H9 (cell line): ENCODE data around the gene PLPPR4. TPM values are rescaled to one million over a fixed set of nuclear protein-coding genes. Genes with fewer than 3 reads are reported as not detected.

ENCODE experiments used
- DNase-seq: peaks from one replicate; pipeline ENCODE4 v3.0.0-alpha.2; 2017
- H2AFZ ChIP-seq: one replicate; pipeline ENCODE4 v1.6.1; 2013; ENCODE audit warnings: mild to moderate bottlenecking, low read length, control low read depth, moderate library complexity
- H2AK5ac ChIP-seq: 2 replicates; pipeline ENCODE4 v1.6.1; 2013; ENCODE audit warnings: low read length, control low read depth, mixed read lengths; ENCODE audit not compliant: insufficient read length
- H2BK120ac ChIP-seq: one replicate; pipeline ENCODE4 v1.6.1; 2013; ENCODE audit warnings: low read depth, mild to moderate bottlenecking, low read length, control low read depth, inconsistent platforms; ENCODE audit not compliant: poor library complexity, severe bottlenecking
- H2BK12ac ChIP-seq: 2 replicates; pipeline ENCODE4 v1.6.1; 2013; ENCODE audit warnings: low read length, control low read depth, mixed read lengths, low read depth; ENCODE audit not compliant: insufficient read length
- H2BK15ac ChIP-seq: 2 replicates; pipeline ENCODE4 v1.6.1; 2013; ENCODE audit warnings: low read depth, low read length, control low read depth
- H2BK20ac ChIP-seq: one replicate; pipeline ENCODE4 v1.6.1; 2013; ENCODE audit warnings: low read depth, mild to moderate bottlenecking, low read length, control low read depth, inconsistent platforms; ENCODE audit not compliant: poor library complexity, severe bottlenecking
- H2BK5ac ChIP-seq: 2 replicates; pipeline ENCODE4 v1.6.1; 2013; ENCODE audit warnings: low read length, control low read depth, mixed read lengths; ENCODE audit not compliant: insufficient read length
- H3K14ac ChIP-seq: 2 replicates; pipeline ENCODE4 v1.6.1; 2013; ENCODE audit warnings: low read length, control low read depth; ENCODE audit not compliant: insufficient read depth
- H3K18ac ChIP-seq: 2 replicates; pipeline ENCODE4 v1.6.1; 2013; ENCODE audit warnings: low read depth, mild to moderate bottlenecking, mixed read lengths, low read length, control low read depth; ENCODE audit not compliant: insufficient read length
- H3K23ac ChIP-seq: 2 replicates; pipeline ENCODE4 v1.6.1; 2013; ENCODE audit warnings: low read length, control low read depth, mixed read lengths, low read depth; ENCODE audit not compliant: insufficient read length
- H3K23me2 ChIP-seq: 2 replicates; pipeline ENCODE4 v1.6.1; 2013; ENCODE audit warnings: low read depth, mild to moderate bottlenecking, mixed read lengths, low read length, control low read depth; ENCODE audit not compliant: insufficient read length, poor library complexity, severe bottlenecking
- H3K27ac ChIP-seq: 2 replicates; pipeline ENCODE4 v1.5.1; 2013; ENCODE audit warnings: low read length, control low read depth, mixed read lengths, low read depth; ENCODE audit not compliant: insufficient read length
- H3K27me3 ChIP-seq: 2 replicates; pipeline ENCODE4 v1.6.1; 2013; ENCODE audit warnings: low read length, control low read depth, inconsistent platforms; ENCODE audit not compliant: insufficient read depth
- H3K4ac ChIP-seq: 2 replicates; pipeline ENCODE4 v1.6.1; 2013; ENCODE audit warnings: low read depth, mild to moderate bottlenecking, control low read depth, inconsistent platforms, low read length, moderate library complexity
- H3K4me1 ChIP-seq: 2 replicates; pipeline ENCODE4 v1.6.1; 2013; ENCODE audit warnings: low read length, control low read depth, inconsistent platforms; ENCODE audit not compliant: insufficient read depth
- H3K4me2 ChIP-seq: 2 replicates; pipeline ENCODE4 v1.6.1; 2013; ENCODE audit warnings: low read length, control low read depth, mixed read lengths; ENCODE audit not compliant: insufficient read length, insufficient read depth
- H3K56ac ChIP-seq: 2 replicates; pipeline ENCODE4 v1.6.1; 2013; ENCODE audit warnings: low read depth, mild to moderate bottlenecking, mixed read lengths, low read length, control low read depth; ENCODE audit not compliant: insufficient read length
- H3K79me1 ChIP-seq: 2 replicates; pipeline ENCODE4 v1.6.1; 2013; ENCODE audit warnings: low read depth, mild to moderate bottlenecking, moderate library complexity, low read length, control low read depth, inconsistent platforms; ENCODE audit not compliant: insufficient read depth, poor library complexity, severe bottlenecking
- H3K79me2 ChIP-seq: 2 replicates; pipeline ENCODE4 v1.6.1; 2013; ENCODE audit warnings: low read length, control low read depth, inconsistent platforms; ENCODE audit not compliant: insufficient read depth
- H3K9ac ChIP-seq: 2 replicates; pipeline ENCODE4 v1.6.1; 2013; ENCODE audit warnings: low read length, control low read depth, mixed read lengths; ENCODE audit not compliant: insufficient read length; ENCODE audit errors: extremely low read depth
- H3K9me3 ChIP-seq: one replicate; pipeline ENCODE4 v1.6.1; 2013; ENCODE audit warnings: low read depth, low read length, inconsistent platforms; ENCODE audit not compliant: control insufficient read depth
- H3T11ph ChIP-seq: one replicate; pipeline ENCODE4 v1.6.1; 2013; ENCODE audit warnings: mild to moderate bottlenecking, low read length, control low read depth, inconsistent platforms
- H4K20me1 ChIP-seq: one replicate; pipeline ENCODE4 v1.6.1; 2013; ENCODE audit not compliant: control insufficient read depth, insufficient read length, insufficient read depth
- H4K5ac ChIP-seq: 2 replicates; pipeline ENCODE4 v1.6.1; 2013; ENCODE audit warnings: low read depth, mild to moderate bottlenecking, mixed read lengths, low read length, control low read depth; ENCODE audit not compliant: insufficient read length
- H4K8ac ChIP-seq: replicated peaks from 2 replicates; pipeline ENCODE4 v1.6.1; 2013; ENCODE audit warnings: low read length, control low read depth, mixed read lengths, low read depth; ENCODE audit not compliant: insufficient read length
- H4K91ac ChIP-seq: 2 replicates; pipeline ENCODE4 v1.6.1; 2013; ENCODE audit warnings: low read depth, mild to moderate bottlenecking, moderate library complexity, mixed read lengths, low read length, control low read depth; ENCODE audit not compliant: insufficient read length
- H3K27ac Mint-ChIP-seq, 3 experiments: 2 replicates in 2 of 3; 3 replicates in 1 of 3; pipeline ENCODE4 v1.8.0; 2020 to 2021; ENCODE audit warnings: mixed read lengths in 3 of 3, mild to moderate bottlenecking in 1 of 3, moderate library complexity in 1 of 3
- H3K27me3 Mint-ChIP-seq: 2 replicates; pipeline ENCODE4 v1.8.0; 2021; ENCODE audit warnings: low read depth, mild to moderate bottlenecking, moderate library complexity, mixed read lengths
- H3K36me3 Mint-ChIP-seq, 3 experiments: 2 replicates in 2 of 3; 3 replicates in 1 of 3; pipeline ENCODE4 v1.8.0; 2020 to 2021; ENCODE audit warnings: low read depth in 3 of 3, mixed read lengths in 3 of 3; ENCODE audit not compliant: insufficient read depth in 1 of 3
- H3K4me1 Mint-ChIP-seq, 2 experiments: 2 replicates each; pipeline ENCODE4 v1.8.0; 2020; ENCODE audit warnings: mixed read lengths in 2 of 2
- H3K4me3 Mint-ChIP-seq, 2 experiments: 2 replicates in 1 of 2; 3 replicates in 1 of 2; pipeline ENCODE4 v1.8.0; 2020 to 2021; ENCODE audit warnings: mild to moderate bottlenecking in 2 of 2, mixed read lengths in 2 of 2, moderate library complexity in 1 of 2
- H3K9me3 Mint-ChIP-seq, 2 experiments: 2 replicates in 1 of 2; 3 replicates in 1 of 2; pipeline ENCODE4 v1.8.0; 2020; ENCODE audit warnings: mild to moderate bottlenecking in 2 of 2, mixed read lengths in 2 of 2, moderate library complexity in 1 of 2
- CTCF ChIP-seq: fragments of 200-600 bp; sonication (generic); conservative IDR thresholded peaks from 3 replicates; pipeline ENCODE4 v1.8.0; 2021; ENCODE audit warnings: antibody characterized with exemption, mild to moderate bottlenecking
- WGBS: extraction: QIAGEN DNeasy Blood & Tissue Kit; methylation state at CpG from one replicate; pipeline ENCODE4 v1.1.7; 2013; ENCODE audit warnings: missing lambda C conversion rate, low lambda C conversion rate, mixed read lengths; ENCODE audit not compliant: insufficient read length; ENCODE audit errors: extremely low coverage; 5-methylcytosine and 5-hydroxymethylcytosine counted together
- total RNA-seq: library from RNA; stranded (reverse); gene quantifications from 2 replicates; pipeline ENCODE4 v1.2.1, GENCODE V29; 2021

The PLPPR4 gene
- total RNA-seq, 1 experiment from 2014 or later = 0.31 TPM

DNA sequence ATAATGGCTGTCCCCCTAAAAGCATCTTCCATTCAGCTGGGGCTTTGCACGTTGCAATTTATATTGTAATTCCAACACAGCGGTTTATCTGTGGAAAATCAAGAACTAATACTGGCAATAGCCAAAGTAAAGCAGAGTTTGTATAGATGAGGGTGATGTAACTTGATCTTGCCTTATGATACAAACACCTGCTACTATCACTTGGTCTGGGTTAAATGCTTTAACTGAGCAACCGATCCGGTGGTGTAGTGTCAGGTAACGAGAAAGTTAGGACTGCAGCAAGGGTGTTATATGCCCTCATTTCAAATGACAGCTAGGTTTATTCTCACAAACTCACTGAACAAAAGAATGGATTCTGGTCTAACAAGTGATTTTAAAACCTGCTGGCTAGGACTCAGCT lies 47.3 kb upstream of the PLPPR4 start:
- Mint-ChIP-seq H3K4me1 (peaks cover 9 to 12% of the 10 kb centered on the region in 2 experiments), H3K9me3 (peaks cover 4 to 7% of the 10 kb centered on the region in 2 experiments; a peak in 4 of 5 replicates), H3K4me3 (no peak overlapping the region), H3K36me3 (peaks cover 0 to 6% (median 0%) of the 10 kb centered on the region in 3 experiments; a peak in 1 of 7 replicates), H3K27ac (no peak overlapping the region), H3K27me3 (no peaks in the 10 kb centered on the region; the same call in 1 of the 2 replicates)
- H2BK120ac ChIP-seq = no peak overlapping the region
- no peak overlapping the region for H2BK5ac ChIP-seq
- H3K79me1 ChIP-seq = no peaks in the 10 kb centered on the region
- H3T11ph ChIP-seq = no peak overlapping the region
- H3K9ac ChIP-seq = no peak overlapping the region
- H2BK15ac ChIP-seq = no peak overlapping the region
- no peak overlapping the region for H3K14ac ChIP-seq
- no peak overlapping the region for H4K91ac ChIP-seq
- no peak overlapping the region for H4K8ac ChIP-seq
- H2AK5ac ChIP-seq = no peak overlapping the region
- no peak overlapping the region for H3K23ac ChIP-seq
- H2BK20ac ChIP-seq = no peak overlapping the region
- H3K23me2 ChIP-seq = no peaks in the 10 kb centered on the region
- no peak overlapping the region for H2AFZ ChIP-seq
- H3K27ac ChIP-seq = no peak overlapping the region
- H3K18ac ChIP-seq = no peak overlapping the region
- H3K56ac ChIP-seq = no peak overlapping the region
- no peak for DNase-seq
- no peaks in the 10 kb centered on the region for H3K79me2 ChIP-seq
- no peak overlapping the region for H4K5ac ChIP-seq
- H3K9me3 ChIP-seq = no peaks in the 10 kb centered on the region
- no peak for TF ChIP-seq CTCF
- no peaks in the 10 kb centered on the region for H4K20me1 ChIP-seq
- WGBS = no CpG with 5 or more reads among the region's 5 CpGs
- no peaks in the 10 kb centered on the region for H3K27me3 ChIP-seq
- H3K4me2 ChIP-seq = no peak overlapping the region
- no peak overlapping the region for H3K4ac ChIP-seq
- H3K4me1 ChIP-seq = no peaks in the 10 kb centered on the region; the same call in 1 of the 2 replicates
- no peak overlapping the region for H2BK12ac ChIP-seq
